HepG2 (cell line): ENCODE results near the gene SH3YL1. TPM values are rescaled to one million over a fixed set of nuclear protein-coding genes. Genes with fewer than 3 reads are reported as not detected.

Experiments used
- ATAC-seq: fragments of 200-7000 bp; cut with Tn5 transposase; 3 replicates; pipeline ENCODE4 v1.9.1; 2020; ENCODE audit warnings: mild to moderate bottlenecking, moderate library complexity
- BruUV-seq: library from RNA; stranded (reverse); fragments of 400-500 nt; replicated peaks from 2 replicates; lab custom pipeline; 2021; lab: Mats Ljungman, UMichigan
- CTCF ChIA-PET: fragments of 300-600 bp; formaldehyde crosslinking; extraction: SDS; loops from one replicate; lab custom pipeline; 2021; ENCODE audit warnings: low total read pairs, inconsistent platforms, low intra/inter-chr PET ratio; lab: Yijun Ruan, JAX
- POLR2A ChIA-PET: fragments of 350-600 bp; sonication (Branson Sonifier 250); formaldehyde crosslinking; loops from one replicate; lab custom pipeline; 2020; ENCODE audit warnings: antibody characterized with exemption, inconsistent platforms; lab: Yijun Ruan, JAX
- DNase-seq: peaks from one replicate; pipeline ENCODE4 v3.0.0-alpha.2; 2015; ENCODE audit warnings: low spot score
- FAIRE-seq: peaks from 3 replicates; lab custom pipeline; 2011; peaks lifted over from hg19 to GRCh38; lab: Jason Lieb, UNC
- H2AFZ ChIP-seq: one replicate; pipeline ENCODE4 v1.6.1; 2011; ENCODE audit warnings: low read length, inconsistent platforms
- H3K27ac ChIP-seq: fragments of 300-600 bp; 3 replicates; pipeline ENCODE4 v1.8.0; 2011; ENCODE audit warnings: mixed run types, mild to moderate bottlenecking, mixed read lengths, low read length, inconsistent platforms; ENCODE audit not compliant: insufficient read depth; ENCODE audit errors: extremely low read length
- H3K27me3 ChIP-seq, 2 experiments: fragments of 200-600 bp in 1 of 2; 2 replicates in 1 of 2; 3 replicates in 1 of 2; pipeline versions ENCODE4 v1.6.0 to v1.8.0; 2011; ENCODE audit warnings: low read length in 2 of 2, mild to moderate bottlenecking in 2 of 2, moderate library complexity in 2 of 2, inconsistent platforms in 1 of 2; ENCODE audit not compliant: insufficient read depth in 2 of 2, control insufficient read depth in 1 of 2
- H3K36me3 ChIP-seq, 2 experiments: fragments of 200-600 bp in 1 of 2; replicated peaks in 1 of 2; 2 replicates in 1 of 2; 3 replicates in 1 of 2; pipeline versions ENCODE4 v1.5.1 to v1.8.0; 2011; ENCODE audit warnings: low read length in 2 of 2, inconsistent platforms in 1 of 2; ENCODE audit not compliant: insufficient read depth in 2 of 2, control insufficient read depth in 1 of 2
- H3K4me1 ChIP-seq: 2 replicates; pipeline ENCODE4 v1.5.1; 2012; ENCODE audit warnings: low read length, inconsistent platforms; ENCODE audit not compliant: insufficient read depth
- H3K4me2 ChIP-seq: 2 replicates; pipeline ENCODE4 v1.6.0; 2011; ENCODE audit warnings: low read depth, low read length, inconsistent platforms
- H3K4me3 ChIP-seq, 3 experiments: fragments of 200-600 bp in 1 of 3; sonication (generic), shearing (Covaris generic) in 1 of 3; replicated peaks in 1 of 3; 2 replicates each; pipeline ENCODE4 v1.5.1; 2011 to 2016; ENCODE audit warnings: low read length in 3 of 3, inconsistent platforms in 2 of 3, low read depth in 2 of 3, mild to moderate bottlenecking in 2 of 3, control low read depth in 1 of 3, mixed read lengths in 1 of 3; ENCODE audit not compliant: insufficient read depth in 1 of 3
- H3K79me2 ChIP-seq: one replicate; pipeline ENCODE4 v1.6.1; 2011; ENCODE audit warnings: low read length, inconsistent platforms; ENCODE audit not compliant: insufficient read depth
- H3K9ac ChIP-seq: 2 replicates; pipeline ENCODE4 v1.6.0; 2011; ENCODE audit warnings: mild to moderate bottlenecking, low read depth, low read length, inconsistent platforms; ENCODE audit not compliant: insufficient read depth
- H3K9me3 ChIP-seq: 2 replicates; pipeline ENCODE4 v1.5.1; 2012; ENCODE audit warnings: mild to moderate bottlenecking, low read length
- H4K20me1 ChIP-seq: 2 replicates; pipeline ENCODE4 v1.6.0; 2011; ENCODE audit warnings: inconsistent platforms, mild to moderate bottlenecking, low read length, moderate library complexity; ENCODE audit not compliant: insufficient read depth
- ARID3A ChIP-seq: IDR thresholded peaks from 2 replicates; pipeline ENCODE4 v1.6.1; 2012; ENCODE audit warnings: low read depth, low read length, improper control_type of control experiment
- HINFP ChIP-seq: sonication (generic); formaldehyde crosslinking; IDR thresholded peaks from 2 replicates; pipeline ENCODE4 v1.4.0; 2020; ENCODE audit warnings: low read depth, mild to moderate bottlenecking, missing genetic modification reagents
- MLXIP ChIP-seq: sonication (generic); formaldehyde crosslinking; IDR thresholded peaks from 2 replicates; pipeline ENCODE4 v1.9.0; 2021; ENCODE audit warnings: missing genetic modification reagents, borderline replicate concordance
- PITX1 ChIP-seq: sonication (generic); formaldehyde crosslinking; IDR thresholded peaks from 2 replicates; pipeline ENCODE4 v1.5.1; 2020; ENCODE audit warnings: mild to moderate bottlenecking, missing genetic modification reagents
- PLSCR1 ChIP-seq: sonication (generic); formaldehyde crosslinking; IDR thresholded peaks from 2 replicates; pipeline ENCODE4 v1.5.0; 2020; ENCODE audit warnings: missing genetic modification reagents, mild to moderate bottlenecking, borderline replicate concordance
- SATB2 ChIP-seq: sonication (generic); formaldehyde crosslinking; IDR thresholded peaks from 2 replicates; pipeline ENCODE4 v1.5.0; 2020; ENCODE audit warnings: missing genetic modification reagents
- ZBTB38 ChIP-seq: sonication (generic); formaldehyde crosslinking; IDR thresholded peaks from 2 replicates; pipeline ENCODE4 v1.5.1; 2020; ENCODE audit warnings: mild to moderate bottlenecking, missing genetic modification reagents
- ZBTB42 ChIP-seq: sonication (generic); formaldehyde crosslinking; IDR thresholded peaks from 2 replicates; pipeline ENCODE4 v1.5.0; 2020; ENCODE audit warnings: mild to moderate bottlenecking, missing genetic modification reagents
- ZNF121 ChIP-seq: sonication (generic); formaldehyde crosslinking; IDR thresholded peaks from 2 replicates; pipeline ENCODE4 v1.5.0; 2020; ENCODE audit warnings: mild to moderate bottlenecking, missing genetic modification reagents
- ZNF335 ChIP-seq: sonication (generic); formaldehyde crosslinking; IDR thresholded peaks from 2 replicates; pipeline ENCODE4 v1.4.0; 2020; ENCODE audit warnings: missing genetic modification reagents
- WGBS: methylation state at CpG from one replicate; pipeline ENCODE4 v1.1.6; 2017; ENCODE audit warnings: low lambda C conversion rate; 5-methylcytosine and 5-hydroxymethylcytosine counted together
- in situ Hi-C: cut with HindIII; loops from 2 replicates; pipeline ENCODE4 v1.10.0; 2017; ENCODE audit warnings: low pct_unique_long_range_greater_than_20kb; ENCODE audit not compliant: extremely low pct_ligation_motif_present
- intact Hi-C: fragments of 100-400 bp; cut with micrococcal nuclease; formaldehyde crosslinking; loops from one replicate; pipeline ENCODE4 v1.10.0; 2022; ENCODE audit not compliant: unreplicated experiment
- polyA plus RNA-seq, 8 experiments: library from polyadenylated mRNA; depleted of rRNA in 3 of 8; stranded (reverse) in 7 of 8; unstranded in 1 of 8; fragments of >200 nt; fragmentation: Illumina TruSeq in 4 of 8; extraction: Trizol in 4 of 8; gene quantifications; 2 replicates each; pipeline versions ENCODE4 v1.2.1 to v1.2.3, GENCODE V29; 2011 to 2016; ENCODE audit warnings: low read depth in 4 of 8, missing spikeins in 1 of 8, mixed read lengths in 1 of 8; ENCODE audit not compliant: insufficient read depth in 1 of 8
- total RNA-seq, 5 experiments: library from RNA; depleted of rRNA; stranded (reverse); fragments of >200 nt; fragmentation: Illumina TruSeq; extraction: Trizol; gene quantifications; 2 replicates each; pipeline ENCODE4 v1.2.3, GENCODE V29; 2016; ENCODE audit warnings: low read depth in 1 of 5

SH3YL1 gene
- total and polyA plus RNA-seq, 2 of the 13 experiments (the other 11 are each of a cell fraction or from before 2014, with no cell fraction given): 13.0 to 48.2 TPM

- FAIRE-seq: no peak
- Histone ChIP-seq H3K9me3 (no peaks in the 10 kb centered on the region), H3K4me1 (peaks cover 10% of the 10 kb centered on the region), H3K27ac (no peak overlapping the region), H3K79me2 (no peaks in the 10 kb centered on the region), H3K4me3 (no peak overlapping the region), H3K27me3 (peaks cover 3 to 19% of the 10 kb centered on the region in 2 experiments), H3K36me3 (peaks cover 3 to 5% of the 10 kb centered on the region in 2 experiments; a peak in 4 of 5 replicates), H4K20me1 (no peaks in the 10 kb centered on the region), H3K4me2 (no peak overlapping the region), H3K9ac (no peak overlapping the region), H2AFZ (no peak overlapping the region)
- ATAC-seq: peak; percentile 3
- ChIA-PET POLR2A (interaction anchor here (1.8 to 1.9 kb wide), 2 partner anchors 25 to 111 kb away, joined by 7 to 8 read pairs; no protein-coding TSS in a partner anchor), CTCF (no interaction called here)
- TF ChIP-seq ZBTB38 (CRISPR knock-in tag): peak; percentile 26; the same call in 1 of the 2 replicates
- no peak for TF ChIP-seq PITX1 (CRISPR knock-in tag)
- WGBS: 86% methylated on average over 20 of the region's 20 CpGs
- DNase-seq: no peak
- in situ Hi-C loops: loop anchor here (5.0 kb wide), 1 partner anchor 40 kb away; no protein-coding TSS in a partner anchor
- BruUV-seq: no TSS peak
- intact Hi-C loops: no loop called here
Observed at GRCh38 chr2:286774-287392, 23.1 kb upstream of the SH3YL1 start.

- H3K4me1 ChIP-seq: peaks cover 10% of the 10 kb centered on the region
- H4K20me1 ChIP-seq: no peaks in the 10 kb centered on the region
- DNase-seq (no peak), FAIRE-seq (no peak), ATAC-seq (no peak)
- H3K4me2 ChIP-seq: no peak overlapping the region
- H3K9ac ChIP-seq: no peak overlapping the region
- no peaks in the 10 kb centered on the region for H3K79me2 ChIP-seq
- in situ Hi-C loops (loop anchor here (5.0 kb wide), 1 partner anchor 39 kb away; no protein-coding TSS in a partner anchor), intact Hi-C loops (no loop called here)
- no peaks in the 10 kb centered on the region for H3K9me3 ChIP-seq
- no peak overlapping the region for H3K4me3 ChIP-seq
- peaks cover 3 to 19% of the 10 kb centered on the region in 2 experiments for H3K27me3 ChIP-seq
- peaks cover 4 to 13% of the 10 kb centered on the region in 2 experiments; a peak in 4 of 5 replicates for H3K36me3 ChIP-seq
- no peak overlapping the region for H2AFZ ChIP-seq
- CTCF ChIA-PET: no interaction called here
- H3K27ac ChIP-seq: no peak overlapping the region
- WGBS: 81% methylated on average over 6 of the region's 6 CpGs
- POLR2A ChIA-PET: interaction anchor here (1.0 to 1.9 kb wide), 2 partner anchors 22 to 111 kb away, joined by 3 to 7 read pairs; partner anchors contain the start of gene ACP1
- no TSS peak for BruUV-seq
- no peak for TF ChIP-seq ARID3A
- TF ChIP-seq HINFP (CRISPR knock-in tag): no peak
- TF ChIP-seq ZNF335 (CRISPR knock-in tag): no peak
- no peak for TF ChIP-seq ZNF121 (CRISPR knock-in tag)
- TF ChIP-seq MLXIP (CRISPR knock-in tag): no peak
- TF ChIP-seq SATB2 (CRISPR knock-in tag): no peak
- TF ChIP-seq ZBTB42 (CRISPR knock-in tag): no peak
- no peak for TF ChIP-seq PLSCR1
Observed at GRCh38 chr2:286035-286434, 22.2 kb upstream of the SH3YL1 start.
